ENCODE results near the gene CDIP1. TPM values are rescaled to one million over a fixed set of nuclear protein-coding genes. Genes with fewer than 3 reads are reported as not detected.

Gene CDIP1
- total and polyA plus RNA-seq, 4 donors = 4.4 to 18.6 (median 12.0) TPM

GRCh38 chr16:4512473-4512872 is 26.1 kb downstream of the CDIP1 start:
- Histone ChIP-seq H3K36me3 (ENCODE audit: control insufficient read depth in 4 of 4, insufficient read depth in 3 of 4, low read depth in 1 of 4, low read length in 3 of 4) (peaks cover 21 to 46% (median 25%) of the 10 kb centered on the region in 4 donors), H3K4me3 (ENCODE audit: low read depth in 1 of 3, low read length in 3 of 3) (no peak overlapping the region), H3K27ac (ENCODE audit: low read depth in 1 of 2, low read length in 2 of 2) (no peak overlapping the region), H3K9ac (ENCODE audit: low read depth in 1 of 2, low read length in 2 of 2) (no peak overlapping the region), H3K27me3 (ENCODE audit: control insufficient read depth in 4 of 4, insufficient read depth in 4 of 4, low read length in 3 of 4) (no peaks in the 10 kb centered on the region), H3K9me3 (ENCODE audit: control insufficient read depth in 4 of 4, low read length in 3 of 4) (no peaks in the 10 kb centered on the region), H3K4me1 (ENCODE audit: control insufficient read depth in 4 of 4, insufficient read depth in 4 of 4, low read length in 3 of 4) (peaks cover 0 to 14% (median 5%) of the 10 kb centered on the region in 4 donors)
- 97% methylated on average over 10 of the region's 10 CpGs for WGBS
- TF ChIP-seq HNF4A (conservative IDR thresholded peaks at IDR 0.05) (no peak), SP1 (IDR thresholded peaks at IDR 0.05) (no peak), FOXA1 (IDR thresholded peaks at IDR 0.05) (no peak), RXRA (IDR thresholded peaks at IDR 0.05) (no peak), FOXA2 (IDR thresholded peaks at IDR 0.05) (no peak), TAF1 (conservative IDR thresholded peaks at IDR 0.05) (no peak), HNF4G (IDR thresholded peaks at IDR 0.05) (no peak), GABPA (IDR thresholded peaks at IDR 0.05 in 1 of 2, conservative IDR thresholded peaks at IDR 0.05 in 1 of 2) (no peak)
- TF ChIP-seq, protein P1, sequence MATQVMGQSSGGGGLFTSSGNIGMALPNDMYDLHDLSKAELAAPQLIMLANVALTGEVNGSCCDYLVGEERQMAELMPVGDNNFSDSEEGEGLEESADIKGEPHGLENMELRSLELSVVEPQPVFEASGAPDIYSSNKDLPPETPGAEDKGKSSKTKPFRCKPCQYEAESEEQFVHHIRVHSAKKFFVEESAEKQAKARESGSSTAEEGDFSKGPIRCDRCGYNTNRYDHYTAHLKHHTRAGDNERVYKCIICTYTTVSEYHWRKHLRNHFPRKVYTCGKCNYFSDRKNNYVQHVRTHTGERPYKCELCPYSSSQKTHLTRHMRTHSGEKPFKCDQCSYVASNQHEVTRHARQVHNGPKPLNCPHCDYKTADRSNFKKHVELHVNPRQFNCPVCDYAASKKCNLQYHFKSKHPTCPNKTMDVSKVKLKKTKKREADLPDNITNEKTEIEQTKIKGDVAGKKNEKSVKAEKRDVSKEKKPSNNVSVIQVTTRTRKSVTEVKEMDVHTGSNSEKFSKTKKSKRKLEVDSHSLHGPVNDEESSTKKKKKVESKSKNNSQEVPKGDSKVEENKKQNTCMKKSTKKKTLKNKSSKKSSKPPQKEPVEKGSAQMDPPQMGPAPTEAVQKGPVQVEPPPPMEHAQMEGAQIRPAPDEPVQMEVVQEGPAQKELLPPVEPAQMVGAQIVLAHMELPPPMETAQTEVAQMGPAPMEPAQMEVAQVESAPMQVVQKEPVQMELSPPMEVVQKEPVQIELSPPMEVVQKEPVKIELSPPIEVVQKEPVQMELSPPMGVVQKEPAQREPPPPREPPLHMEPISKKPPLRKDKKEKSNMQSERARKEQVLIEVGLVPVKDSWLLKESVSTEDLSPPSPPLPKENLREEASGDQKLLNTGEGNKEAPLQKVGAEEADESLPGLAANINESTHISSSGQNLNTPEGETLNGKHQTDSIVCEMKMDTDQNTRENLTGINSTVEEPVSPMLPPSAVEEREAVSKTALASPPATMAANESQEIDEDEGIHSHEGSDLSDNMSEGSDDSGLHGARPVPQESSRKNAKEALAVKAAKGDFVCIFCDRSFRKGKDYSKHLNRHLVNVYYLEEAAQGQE (IDR thresholded peaks at IDR 0.05) = no peak
- TF ChIP-seq, protein P2, sequence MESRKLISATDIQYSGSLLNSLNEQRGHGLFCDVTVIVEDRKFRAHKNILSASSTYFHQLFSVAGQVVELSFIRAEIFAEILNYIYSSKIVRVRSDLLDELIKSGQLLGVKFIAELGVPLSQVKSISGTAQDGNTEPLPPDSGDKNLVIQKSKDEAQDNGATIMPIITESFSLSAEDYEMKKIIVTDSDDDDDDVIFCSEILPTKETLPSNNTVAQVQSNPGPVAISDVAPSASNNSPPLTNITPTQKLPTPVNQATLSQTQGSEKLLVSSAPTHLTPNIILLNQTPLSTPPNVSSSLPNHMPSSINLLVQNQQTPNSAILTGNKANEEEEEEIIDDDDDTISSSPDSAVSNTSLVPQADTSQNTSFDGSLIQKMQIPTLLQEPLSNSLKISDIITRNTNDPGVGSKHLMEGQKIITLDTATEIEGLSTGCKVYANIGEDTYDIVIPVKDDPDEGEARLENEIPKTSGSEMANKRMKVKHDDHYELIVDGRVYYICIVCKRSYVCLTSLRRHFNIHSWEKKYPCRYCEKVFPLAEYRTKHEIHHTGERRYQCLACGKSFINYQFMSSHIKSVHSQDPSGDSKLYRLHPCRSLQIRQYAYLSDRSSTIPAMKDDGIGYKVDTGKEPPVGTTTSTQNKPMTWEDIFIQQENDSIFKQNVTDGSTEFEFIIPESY (IDR thresholded peaks at IDR 0.05) = no peak
- TF ChIP-seq, protein P3, sequence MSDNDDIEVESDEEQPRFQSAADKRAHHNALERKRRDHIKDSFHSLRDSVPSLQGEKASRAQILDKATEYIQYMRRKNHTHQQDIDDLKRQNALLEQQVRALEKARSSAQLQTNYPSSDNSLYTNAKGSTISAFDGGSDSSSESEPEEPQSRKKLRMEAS (IDR thresholded peaks at IDR 0.05) = no peak
- no peak for DNase-seq (ENCODE audit: low spot score)

- Histone ChIP-seq H3K4me1 (ENCODE audit: control insufficient read depth in 4 of 4, insufficient read depth in 4 of 4, low read length in 3 of 4) (peaks cover 0 to 14% (median 5%) of the 10 kb centered on the region in 4 donors), H3K9me3 (ENCODE audit: control insufficient read depth in 4 of 4, low read length in 3 of 4) (no peaks in the 10 kb centered on the region), H3K4me3 (ENCODE audit: low read depth in 1 of 3, low read length in 3 of 3) (no peak overlapping the region), H3K27me3 (ENCODE audit: control insufficient read depth in 4 of 4, insufficient read depth in 4 of 4, low read length in 3 of 4) (no peaks in the 10 kb centered on the region), H3K36me3 (ENCODE audit: control insufficient read depth in 4 of 4, insufficient read depth in 3 of 4, low read depth in 1 of 4, low read length in 3 of 4) (peaks cover 22 to 47% (median 30%) of the 10 kb centered on the region in 4 donors), H3K27ac (ENCODE audit: low read depth in 1 of 2, low read length in 2 of 2) (no peak overlapping the region), H3K9ac (ENCODE audit: low read depth in 1 of 2, low read length in 2 of 2) (no peak overlapping the region)
- 73% methylated on average over 9 of the region's 9 CpGs for WGBS
- peak; percentile 57 for DNase-seq (ENCODE audit: low spot score)
- TF ChIP-seq RXRA (IDR thresholded peaks at IDR 0.05) = no peak
- TF ChIP-seq FOXA1 (IDR thresholded peaks at IDR 0.05) = no peak
- TF ChIP-seq, protein P3 (IDR thresholded peaks at IDR 0.05) = no peak
- TF ChIP-seq NR2F2 (IDR thresholded peaks at IDR 0.05) = no peak
- TF ChIP-seq CTCF (IDR thresholded peaks at IDR 0.05; ENCODE audit: low read depth, low read length, missing input control) = peak; percentile 52
- TF ChIP-seq RAD21 (IDR thresholded peaks at IDR 0.05) = peak; percentile 62 to 82
- TF ChIP-seq JUND (IDR thresholded peaks at IDR 0.05) = no peak
- TF ChIP-seq HNF4A (conservative IDR thresholded peaks at IDR 0.05) = no peak
- TF ChIP-seq, protein P2 (IDR thresholded peaks at IDR 0.05) = no peak
- TF ChIP-seq, protein P1 (IDR thresholded peaks at IDR 0.05) = no peak
- TF ChIP-seq SP1 (IDR thresholded peaks at IDR 0.05) = no peak
- TF ChIP-seq YY1 (IDR thresholded peaks at IDR 0.05) = no peak
- TF ChIP-seq GABPA (IDR thresholded peaks at IDR 0.05 in 1 of 2, conservative IDR thresholded peaks at IDR 0.05 in 1 of 2) = no peak
- no peak for TF ChIP-seq EGR1 (IDR thresholded peaks at IDR 0.05; ENCODE audit: low read depth in 2 of 2)
Observed at GRCh38 chr16:4511441-4512082, 27.0 kb downstream of the CDIP1 start.
